GM18526 (cell line): ENCODE measurements around the gene MTFR1L.

ENCODE experiments used
- POLR2A ChIP-seq: IDR thresholded peaks from 3 replicates; pipeline ENCODE4 v1.6.1; 2011; ENCODE audit not compliant: insufficient read length; ENCODE audit errors: extremely low read depth

The MTFR1L gene

GRCh38 chr1:25873120-25873519 is 53.4 kb downstream of the MTFR1L start:
- TF ChIP-seq POLR2A, result no peak

GRCh38 chr1:25874209-25874608 is 54.5 kb downstream of the MTFR1L start:
- no peak for TF ChIP-seq POLR2A

- no peak for TF ChIP-seq POLR2A
Observed at GRCh38 chr1:25874635-25875153, 54.9 kb downstream of the MTFR1L start.

- peak; percentile 28 for TF ChIP-seq POLR2A
Observed at GRCh38 chr1:25875154-25875855, 55.6 kb downstream of the MTFR1L start, which contains the start of gene PAQR7. TSS of gene PAQR7 (minus strand) at chr1:25875708. CDS start at chr1:25863839, 11,869 bp downstream.

GRCh38 chr1:25875856-25876692 is 56.3 kb downstream of the MTFR1L start:
- no peak for TF ChIP-seq POLR2A

- TF ChIP-seq POLR2A, result no peak
Observed at GRCh38 chr1:25876693-25877077, 56.9 kb downstream of the MTFR1L start.

- no peak for TF ChIP-seq POLR2A
Observed at GRCh38 chr1:25877155-25877554, 57.4 kb downstream of the MTFR1L start.

GRCh38 chr1:25878690-25879089 is 58.9 kb downstream of the MTFR1L start:
- TF ChIP-seq POLR2A, result no peak

GRCh38 chr1:25879675-25880074 is 59.9 kb downstream of the MTFR1L start:
- no peak for TF ChIP-seq POLR2A

GRCh38 chr1:25880518-25880917 is 60.8 kb downstream of the MTFR1L start:
- TF ChIP-seq POLR2A, result no peak

GRCh38 chr1:25881266-25881665 is 61.5 kb downstream of the MTFR1L start:
- no peak for TF ChIP-seq POLR2A
